Thoracic aorta (tissue), 2 donors: Measurements from ENCODE around the gene STMN3. TPM values are rescaled to one million over a fixed set of nuclear protein-coding genes. Genes with fewer than 3 reads are reported as not detected.

ENCODE experiments used
- ATAC-seq: fragments of 150-250 bp; one replicate; pipeline ENCODE4 v1.8.0; 2017; ENCODE audit warnings: low read depth; ENCODE audit not compliant: insufficient number of reproducible peaks, low FRiP score
- DNase-seq: peaks from one replicate; pipeline ENCODE4 v3.0.0-alpha.2; 2020; ENCODE audit warnings: low spot score
- H3K27ac ChIP-seq, 2 donors: fragments of 200-600 bp; sonication (generic); 1 replicate in 1 of 2; 2 replicates in 1 of 2; pipeline ENCODE4 v1.5.1; 2016; ENCODE audit warnings: mild to moderate bottlenecking in 2 of 2, moderate library complexity in 2 of 2
- H3K27me3 ChIP-seq: fragments of 200-600 bp; sonication (generic); replicated peaks from 2 replicates; pipeline ENCODE4 v1.6.0; 2016; ENCODE audit warnings: mild to moderate bottlenecking; ENCODE audit not compliant: insufficient read depth
- H3K36me3 ChIP-seq: fragments of 200-600 bp; sonication (generic); one replicate; pipeline ENCODE4 v1.5.1; 2016
- H3K4me1 ChIP-seq, 2 donors: fragments of 200-600 bp; sonication (generic); 1 replicate in 1 of 2; 2 replicates in 1 of 2; pipeline versions ENCODE4 v1.5.1 to v1.6.0; 2016; ENCODE audit warnings: low read depth in 2 of 2, mild to moderate bottlenecking in 1 of 2; ENCODE audit not compliant: control insufficient read depth in 1 of 2
- H3K4me3 ChIP-seq: fragments of 200-600 bp; sonication (generic); 2 replicates; pipeline ENCODE4 v1.5.1; 2016; ENCODE audit warnings: mild to moderate bottlenecking
- H3K9me3 ChIP-seq: fragments of 200-600 bp; sonication (generic); 2 replicates; pipeline ENCODE4 v1.5.1; 2016
- CTCF ChIP-seq: fragments of 200-600 bp; sonication (generic); IDR thresholded peaks from one replicate; pipeline ENCODE4 v1.5.1; 2019; ENCODE audit warnings: antibody characterized with exemption
- total RNA-seq, 2 donors: library from RNA; depleted of rRNA; stranded (reverse); fragments of >200 nt; gene quantifications; one replicate each; pipeline versions ENCODE4 v1.1.0 to v1.2.3, GENCODE V29; 2016

STMN3 gene
- total RNA-seq, 2 donors from 2014 or later = 14.4 to 17.8 TPM

GRCh38 chr20:63680427-63680826, 27.2 kb upstream of the STMN3 start:
- Histone ChIP-seq H3K9me3 (no peaks in the 10 kb centered on the region), H3K4me1 (peaks cover 12 to 28% of the 10 kb centered on the region in 2 donors), H3K36me3 (peaks cover 8% of the 10 kb centered on the region), H3K27me3 (no peaks in the 10 kb centered on the region), H3K27ac (peak overlapping the region in 1 of 2 donors; percentile 87), H3K4me3 (no peak overlapping the region)
- ATAC-seq (no peak), DNase-seq (no peak)
- TF ChIP-seq CTCF = no peak

- H3K36me3 ChIP-seq = peaks cover 8% of the 10 kb centered on the region
- no peak overlapping the region for H3K27ac ChIP-seq
- ATAC-seq (no peak), DNase-seq (no peak)
- H3K4me1 ChIP-seq = peaks cover 12 to 28% of the 10 kb centered on the region in 2 donors
- no peaks in the 10 kb centered on the region for H3K9me3 ChIP-seq
- no peak overlapping the region for H3K4me3 ChIP-seq
- no peak for TF ChIP-seq CTCF
- no peaks in the 10 kb centered on the region for H3K27me3 ChIP-seq
Observed at GRCh38 chr20:63679799-63680305, 26.6 kb upstream of the STMN3 start.

GRCh38 chr20:63678667-63679465, 25.6 kb upstream of the STMN3 start:
- TF ChIP-seq CTCF = no peak
- Histone ChIP-seq H3K27me3 (no peaks in the 10 kb centered on the region), H3K36me3 (peaks cover 11% of the 10 kb centered on the region), H3K27ac (no peak overlapping the region), H3K9me3 (no peaks in the 10 kb centered on the region), H3K4me1 (peaks cover 12 to 28% of the 10 kb centered on the region in 2 donors), H3K4me3 (no peak overlapping the region)
- DNase-seq (no peak), ATAC-seq (no peak)

- no peak for DNase-seq
- no peak overlapping the region for H3K27ac ChIP-seq
- H3K27me3 ChIP-seq = no peaks in the 10 kb centered on the region
- peaks cover 12% of the 10 kb centered on the region for H3K36me3 ChIP-seq
- no peak overlapping the region for H3K4me3 ChIP-seq
- no peak for ATAC-seq
- H3K9me3 ChIP-seq = no peaks in the 10 kb centered on the region
- no peak for TF ChIP-seq CTCF
- peaks cover 12 to 22% of the 10 kb centered on the region in 2 donors for H3K4me1 ChIP-seq
Observed at GRCh38 chr20:63678071-63678470, 24.8 kb upstream of the STMN3 start.

GRCh38 chr20:63675681-63676368, 22.6 kb upstream of the STMN3 start:
- DNase-seq (no peak), ATAC-seq (no peak)
- H3K9me3 ChIP-seq = no peaks in the 10 kb centered on the region
- peaks cover 0 to under 1% of the 10 kb centered on the region in 2 donors for H3K4me1 ChIP-seq
- H3K27ac ChIP-seq = no peak overlapping the region
- H3K4me3 ChIP-seq = no peak overlapping the region
- TF ChIP-seq CTCF = no peak
- H3K27me3 ChIP-seq = no peaks in the 10 kb centered on the region
- H3K36me3 ChIP-seq = peaks cover 12% of the 10 kb centered on the region
